ENCODE data around the gene CCBE1. TPM values are rescaled to one million over a fixed set of nuclear protein-coding genes. Genes with fewer than 3 reads are reported as not detected.

CCBE1 gene
- polyA plus RNA-seq, 1 of the 3 experiments (the other 2 are of a cell fraction) = 5.0 TPM

- WGBS (ENCODE audit: low lambda C conversion rate) = 90% methylated on average over 3 of the region's 3 CpGs
- Histone ChIP-seq H4K20me1 (ENCODE audit: insufficient read depth) (no peaks in the 10 kb centered on the region), H3K9me3 (no peaks in the 10 kb centered on the region), H3K4me2 (no peak overlapping the region), H3K9me2 (no peaks in the 10 kb centered on the region), H3K9ac (no peak overlapping the region), H3K4me1 (ENCODE audit: control insufficient read depth in 1 of 2, insufficient read depth in 2 of 2, low read depth in 1 of 2, low read length in 1 of 2) (peaks cover 0 to 18% of the 10 kb centered on the region in 2 experiments; a peak in 2 of 4 replicates), H3K27me3 (ENCODE audit: insufficient read depth) (no peaks in the 10 kb centered on the region), H3K36me3 (replicated peaks in 1 of 2; ENCODE audit: control insufficient read depth in 1 of 2, insufficient read depth in 2 of 2, low read length in 1 of 2) (no peaks in the 10 kb centered on the region), H3F3A (replicated peaks; ENCODE audit: insufficient read depth) (no peaks in the 10 kb centered on the region), H3K27ac (ENCODE audit: low read depth in 2 of 2, low read length in 1 of 2) (no peak overlapping the region), H2AFZ (ENCODE audit: low read depth) (no peak overlapping the region), H3K4me3 (ENCODE audit: low read depth in 2 of 2, low read length in 1 of 2) (no peak overlapping the region), H3K79me2 (ENCODE audit: insufficient read depth) (no peaks in the 10 kb centered on the region; the same call in none of the 2 replicates)
- no peak for DNase-seq
- CTCF ChIA-PET = interaction anchor here (0.8 to 1.4 kb wide), 3 partner anchors 148 to 204 kb away, joined by 3 to 4 read pairs (median 3); no protein-coding TSS in a partner anchor
- no peak for TF ChIP-seq USF1 (IDR thresholded peaks at IDR 0.05; ENCODE audit: borderline replicate concordance, low read depth)
- TF ChIP-seq TEAD4 (IDR thresholded peaks at IDR 0.05; ENCODE audit: borderline replicate concordance, insufficient read depth) = no peak
- TF ChIP-seq MEF2A (IDR thresholded peaks at IDR 0.05; ENCODE audit: borderline replicate concordance, low read depth) = no peak
- TF ChIP-seq GABPA (IDR thresholded peaks at IDR 0.05; ENCODE audit: low read depth) = no peak
- TF ChIP-seq JUND (IDR thresholded peaks at IDR 0.05) = no peak
- TF ChIP-seq NRF1 (IDR thresholded peaks at IDR 0.05; ENCODE audit: low read depth, low read length) = no peak
- TF ChIP-seq ZBTB33 (IDR thresholded peaks at IDR 0.05; ENCODE audit: borderline replicate concordance, low read depth) = no peak
- TF ChIP-seq RXRA (IDR thresholded peaks at IDR 0.05; ENCODE audit: borderline replicate concordance, low read depth) = no peak
- TF ChIP-seq RCOR1 (IDR thresholded peaks at IDR 0.05; ENCODE audit: low read length) = no peak
- TF ChIP-seq, protein P1, sequence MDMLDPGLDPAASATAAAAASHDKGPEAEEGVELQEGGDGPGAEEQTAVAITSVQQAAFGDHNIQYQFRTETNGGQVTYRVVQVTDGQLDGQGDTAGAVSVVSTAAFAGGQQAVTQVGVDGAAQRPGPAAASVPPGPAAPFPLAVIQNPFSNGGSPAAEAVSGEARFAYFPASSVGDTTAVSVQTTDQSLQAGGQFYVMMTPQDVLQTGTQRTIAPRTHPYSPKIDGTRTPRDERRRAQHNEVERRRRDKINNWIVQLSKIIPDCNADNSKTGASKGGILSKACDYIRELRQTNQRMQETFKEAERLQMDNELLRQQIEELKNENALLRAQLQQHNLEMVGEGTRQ (IDR thresholded peaks at IDR 0.05; ENCODE audit: borderline replicate concordance, low read depth, low read length) = no peak
- no peak for TF ChIP-seq RAD21 (IDR thresholded peaks at IDR 0.05; ENCODE audit: low read length)
- no peak for TF ChIP-seq ELF1 (IDR thresholded peaks at IDR 0.05)
- TF ChIP-seq GATA2 (CRISPR knock-in tag; IDR thresholded peaks at IDR 0.05) = no peak
- TF ChIP-seq, protein P2, sequence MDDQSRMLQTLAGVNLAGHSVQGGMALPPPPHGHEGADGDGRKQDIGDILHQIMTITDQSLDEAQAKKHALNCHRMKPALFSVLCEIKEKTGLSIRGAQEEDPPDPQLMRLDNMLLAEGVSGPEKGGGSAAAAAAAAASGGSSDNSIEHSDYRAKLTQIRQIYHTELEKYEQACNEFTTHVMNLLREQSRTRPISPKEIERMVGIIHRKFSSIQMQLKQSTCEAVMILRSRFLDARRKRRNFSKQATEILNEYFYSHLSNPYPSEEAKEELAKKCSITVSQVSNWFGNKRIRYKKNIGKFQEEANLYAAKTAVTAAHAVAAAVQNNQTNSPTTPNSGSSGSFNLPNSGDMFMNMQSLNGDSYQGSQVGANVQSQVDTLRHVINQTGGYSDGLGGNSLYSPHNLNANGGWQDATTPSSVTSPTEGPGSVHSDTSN (IDR thresholded peaks at IDR 0.05) = no peak
- TF ChIP-seq FOXM1 (IDR thresholded peaks at IDR 0.05; ENCODE audit: low read depth) = no peak
- TF ChIP-seq SMC3 (IDR thresholded peaks at IDR 0.05; ENCODE audit: low read depth, low read length) = no peak
- POLR2A ChIA-PET = no interaction called here
Observed at GRCh38 chr18:59619816-59620215, 77.4 kb downstream of the CCBE1 start.
